Measurements from ENCODE around the gene IARS2. TPM values are rescaled to one million over a fixed set of nuclear protein-coding genes. Genes with fewer than 3 reads are reported as not detected.

IARS2 gene
- total RNA-seq, 1 donor from 2014 or later: 67.0 TPM

DNA sequence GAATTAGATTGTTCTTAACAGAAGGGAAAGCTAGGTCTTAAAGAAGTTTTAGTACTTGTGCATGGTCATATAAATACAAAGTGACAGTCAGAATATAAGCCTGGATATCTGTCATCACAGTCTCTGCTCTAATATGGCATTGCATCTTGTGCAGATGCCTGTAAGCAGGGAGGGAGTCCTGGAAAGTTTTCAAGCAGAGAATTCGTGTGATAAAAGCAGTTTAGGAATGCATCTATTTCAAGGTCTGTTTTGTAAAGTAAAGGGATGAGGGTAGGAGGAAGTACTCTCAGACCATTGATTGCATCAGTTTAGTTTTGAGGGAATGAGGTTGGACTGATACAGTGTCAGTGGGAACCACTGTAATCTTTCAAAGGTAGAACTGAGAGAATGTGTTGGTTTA lies 30.6 kb downstream of the IARS2 start:
- no peak overlapping the region for H3K27ac Mint-ChIP-seq (ENCODE audit: unreplicated experiment)
- peaks cover 3% of the 10 kb centered on the region for H3K9me3 Mint-ChIP-seq (ENCODE audit: unreplicated experiment)
- no peak for DNase-seq (ENCODE audit: extremely low spot score, unreplicated experiment)
- H3K4me1 Mint-ChIP-seq (ENCODE audit: unreplicated experiment): peaks cover 2% of the 10 kb centered on the region
- no peak overlapping the region for H3K4me3 Mint-ChIP-seq (ENCODE audit: unreplicated experiment)
- peaks cover 9% of the 10 kb centered on the region for H3K36me3 Mint-ChIP-seq (ENCODE audit: unreplicated experiment)
- TF ChIP-seq, protein P1, sequence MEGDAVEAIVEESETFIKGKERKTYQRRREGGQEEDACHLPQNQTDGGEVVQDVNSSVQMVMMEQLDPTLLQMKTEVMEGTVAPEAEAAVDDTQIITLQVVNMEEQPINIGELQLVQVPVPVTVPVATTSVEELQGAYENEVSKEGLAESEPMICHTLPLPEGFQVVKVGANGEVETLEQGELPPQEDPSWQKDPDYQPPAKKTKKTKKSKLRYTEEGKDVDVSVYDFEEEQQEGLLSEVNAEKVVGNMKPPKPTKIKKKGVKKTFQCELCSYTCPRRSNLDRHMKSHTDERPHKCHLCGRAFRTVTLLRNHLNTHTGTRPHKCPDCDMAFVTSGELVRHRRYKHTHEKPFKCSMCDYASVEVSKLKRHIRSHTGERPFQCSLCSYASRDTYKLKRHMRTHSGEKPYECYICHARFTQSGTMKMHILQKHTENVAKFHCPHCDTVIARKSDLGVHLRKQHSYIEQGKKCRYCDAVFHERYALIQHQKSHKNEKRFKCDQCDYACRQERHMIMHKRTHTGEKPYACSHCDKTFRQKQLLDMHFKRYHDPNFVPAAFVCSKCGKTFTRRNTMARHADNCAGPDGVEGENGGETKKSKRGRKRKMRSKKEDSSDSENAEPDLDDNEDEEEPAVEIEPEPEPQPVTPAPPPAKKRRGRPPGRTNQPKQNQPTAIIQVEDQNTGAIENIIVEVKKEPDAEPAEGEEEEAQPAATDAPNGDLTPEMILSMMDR (IDR thresholded peaks at IDR 0.05): no peak
- H3K27me3 Mint-ChIP-seq (ENCODE audit: unreplicated experiment): no peaks in the 10 kb centered on the region

DNA sequence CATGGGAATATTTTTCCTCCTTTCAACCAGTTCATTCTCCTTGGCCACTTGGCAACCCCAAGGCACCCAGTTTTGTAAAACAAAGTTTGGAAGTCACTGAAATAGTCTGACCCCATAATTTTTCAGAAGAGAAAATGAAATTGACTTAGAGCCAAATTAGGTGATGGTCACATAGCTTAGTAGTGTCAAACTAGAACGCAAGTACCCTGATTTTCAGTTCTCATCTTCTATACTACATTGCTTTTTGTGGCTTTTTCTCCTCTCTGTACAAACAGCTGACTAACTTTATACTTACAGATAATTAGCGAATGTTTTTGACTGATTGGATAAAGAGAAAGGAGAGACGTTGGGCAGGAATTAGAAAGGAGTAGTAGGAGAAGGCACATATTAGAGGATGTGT lies 33.1 kb downstream of the IARS2 start:
- Mint-ChIP-seq H3K27ac (ENCODE audit: unreplicated experiment) (no peak overlapping the region), H3K4me3 (ENCODE audit: unreplicated experiment) (no peak overlapping the region)

DNA sequence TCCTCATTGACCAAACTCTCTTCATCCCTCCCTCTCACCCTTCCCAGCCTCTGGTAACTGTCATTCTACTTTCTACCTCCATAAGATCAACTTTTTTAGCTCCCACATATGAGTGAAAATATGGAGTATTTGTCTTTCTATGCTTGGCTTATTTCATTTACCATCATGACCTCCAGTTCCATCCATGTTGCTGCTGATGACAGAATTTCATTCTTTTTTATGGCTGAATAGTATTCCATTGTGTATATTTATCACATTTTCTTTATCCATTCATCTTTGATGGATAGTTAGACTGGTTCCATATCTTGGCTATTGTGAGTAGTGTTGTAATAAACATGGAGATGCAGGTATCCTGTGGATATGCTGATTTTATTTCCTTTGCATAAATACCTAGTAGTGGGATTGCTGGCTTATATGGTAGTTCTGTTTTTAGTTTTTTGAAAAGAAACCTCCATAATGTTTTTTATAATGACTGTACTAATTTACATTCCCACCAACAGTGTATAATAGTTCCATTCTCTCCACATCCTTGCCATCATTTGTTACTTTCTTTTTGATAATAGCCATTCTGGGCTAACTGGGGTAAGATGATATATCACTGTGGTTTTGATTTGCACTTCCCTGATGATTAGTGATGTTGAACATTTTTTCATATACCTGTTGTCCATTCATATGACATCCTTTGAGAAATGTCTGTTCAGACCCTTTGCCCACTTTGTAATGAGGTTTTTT lies 35.7 kb downstream of the IARS2 start:
- Mint-ChIP-seq H3K9me3 (ENCODE audit: unreplicated experiment) (peaks cover 4% of the 10 kb centered on the region), H3K27me3 (ENCODE audit: unreplicated experiment) (no peaks in the 10 kb centered on the region), H3K27ac (ENCODE audit: unreplicated experiment) (no peak overlapping the region), H3K4me3 (ENCODE audit: unreplicated experiment) (no peak overlapping the region), H3K4me1 (ENCODE audit: unreplicated experiment) (no peaks in the 10 kb centered on the region), H3K36me3 (ENCODE audit: unreplicated experiment) (peaks cover 39% of the 10 kb centered on the region)
- TF ChIP-seq, protein P1 (IDR thresholded peaks at IDR 0.05): no peak
- DNase-seq (ENCODE audit: extremely low spot score, unreplicated experiment): no peak

More for the DNA sequence above, 33.1 kb downstream of the IARS2 start:
- H3K36me3 Mint-ChIP-seq (ENCODE audit: unreplicated experiment): peaks cover 16% of the 10 kb centered on the region
- TF ChIP-seq, protein P1 (IDR thresholded peaks at IDR 0.05): no peak
- peaks cover 2% of the 10 kb centered on the region for H3K4me1 Mint-ChIP-seq (ENCODE audit: unreplicated experiment)
- H3K9me3 Mint-ChIP-seq (ENCODE audit: unreplicated experiment): peaks cover 4% of the 10 kb centered on the region
- H3K27me3 Mint-ChIP-seq (ENCODE audit: unreplicated experiment): no peaks in the 10 kb centered on the region
- DNase-seq (ENCODE audit: extremely low spot score, unreplicated experiment): no peak

DNA sequence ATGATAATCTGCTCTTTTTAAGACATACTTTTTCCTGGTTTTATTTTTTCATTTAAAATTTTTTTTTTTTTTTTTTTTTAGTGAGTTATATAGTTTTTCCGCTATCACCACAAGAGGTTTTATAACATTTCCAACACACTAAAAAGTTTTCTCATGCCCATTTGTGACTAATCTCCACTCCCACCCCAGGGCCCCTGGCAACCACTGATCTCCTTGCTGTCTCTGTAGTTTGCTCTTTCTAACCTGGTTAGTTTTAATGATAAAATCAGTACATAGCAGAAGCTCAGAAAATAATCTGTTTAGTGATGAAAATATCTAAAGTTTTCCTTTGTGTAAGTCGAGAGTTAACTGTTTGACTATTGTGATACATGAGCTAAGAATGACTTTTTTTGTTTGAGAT lies 41.8 kb downstream of the IARS2 start:
- H3K4me3 Mint-ChIP-seq (ENCODE audit: unreplicated experiment): no peak overlapping the region
- no peaks in the 10 kb centered on the region for H3K27me3 Mint-ChIP-seq (ENCODE audit: unreplicated experiment)
- H3K36me3 Mint-ChIP-seq (ENCODE audit: unreplicated experiment): peaks cover 50% of the 10 kb centered on the region
- peaks cover 2% of the 10 kb centered on the region for H3K4me1 Mint-ChIP-seq (ENCODE audit: unreplicated experiment)
- H3K9me3 Mint-ChIP-seq (ENCODE audit: unreplicated experiment): no peaks in the 10 kb centered on the region
- H3K27ac Mint-ChIP-seq (ENCODE audit: unreplicated experiment): no peak overlapping the region
- DNase-seq (ENCODE audit: extremely low spot score, unreplicated experiment): no peak
- TF ChIP-seq, protein P1 (IDR thresholded peaks at IDR 0.05): no peak

DNA sequence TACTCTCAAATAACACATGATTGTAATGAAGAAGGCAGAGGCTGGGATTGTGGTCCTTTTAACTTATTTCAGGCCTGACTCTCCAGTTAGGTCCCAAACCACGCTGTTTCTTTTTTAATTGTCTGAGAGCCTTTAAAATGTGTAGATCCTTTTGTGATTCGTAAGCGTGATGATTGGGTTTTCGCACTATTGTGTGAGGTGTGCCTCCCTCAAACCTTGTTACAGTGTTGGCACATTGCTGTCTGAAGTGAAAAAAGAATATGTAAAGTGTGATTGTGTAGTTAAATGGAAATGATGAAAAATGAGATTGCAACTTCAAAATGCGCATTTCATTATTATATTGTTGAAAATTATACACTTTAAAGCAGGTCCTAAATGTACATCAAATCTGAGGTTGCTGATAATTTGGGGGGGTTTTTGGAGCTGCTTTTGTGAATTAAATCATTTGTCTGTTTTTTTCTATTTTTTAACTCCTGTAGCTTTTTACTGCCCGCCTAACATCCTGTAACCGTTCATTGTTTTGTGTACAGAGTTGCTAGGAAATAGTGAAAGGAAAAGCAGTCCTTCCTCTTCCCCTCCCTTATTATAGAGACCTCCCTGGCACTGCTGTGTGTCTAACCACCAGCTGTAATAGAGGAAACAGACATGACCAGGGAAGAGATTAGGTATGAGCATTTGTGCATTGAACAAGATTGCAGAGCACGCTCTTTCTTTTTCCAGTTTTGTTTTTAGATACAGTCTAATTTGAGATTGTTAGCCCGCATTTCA lies 43.3 kb downstream of the IARS2 start:
- TF ChIP-seq, protein P1 (IDR thresholded peaks at IDR 0.05): no peak
- peaks cover 2% of the 10 kb centered on the region for H3K4me1 Mint-ChIP-seq (ENCODE audit: unreplicated experiment)
- H3K9me3 Mint-ChIP-seq (ENCODE audit: unreplicated experiment): no peaks in the 10 kb centered on the region
- peaks cover 58% of the 10 kb centered on the region for H3K36me3 Mint-ChIP-seq (ENCODE audit: unreplicated experiment)
- no peak overlapping the region for H3K27ac Mint-ChIP-seq (ENCODE audit: unreplicated experiment)
- H3K4me3 Mint-ChIP-seq (ENCODE audit: unreplicated experiment): no peak overlapping the region
- no peak for DNase-seq (ENCODE audit: extremely low spot score, unreplicated experiment)
- H3K27me3 Mint-ChIP-seq (ENCODE audit: unreplicated experiment): no peaks in the 10 kb centered on the region
